ENCODE measurements around the gene ANXA11. TPM values are rescaled to one million over a fixed set of nuclear protein-coding genes. Genes with fewer than 3 reads are reported as not detected.

Gene ANXA11
- total RNA-seq, 1 experiment from 2014 or later, result 434 TPM

DNA sequence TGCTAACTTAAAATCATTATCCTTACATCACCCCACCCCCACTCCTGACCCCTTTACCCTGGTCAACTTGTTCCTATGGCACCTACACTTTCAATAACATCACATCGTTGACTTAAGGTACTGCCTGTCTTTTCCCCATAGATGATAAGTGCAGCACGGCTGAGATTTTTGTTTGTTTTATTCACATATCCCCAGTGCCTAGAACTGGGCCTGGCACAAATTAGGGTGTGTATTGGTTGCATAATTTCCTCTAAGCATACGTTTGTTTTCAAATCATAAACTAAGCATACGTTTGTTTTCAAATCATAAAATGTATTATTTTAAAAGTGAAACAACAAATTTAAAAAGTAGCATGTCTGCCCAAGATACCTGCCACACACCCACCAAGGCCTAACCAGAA, 35.3 kb downstream of the ANXA11 start:
- H3K4me3 ChIP-seq (ENCODE audit: low read length), result no peak overlapping the region
- H3F3A ChIP-seq (ENCODE audit: low read length, unreplicated experiment), result peaks cover 3% of the 10 kb centered on the region
- peaks cover 44% of the 10 kb centered on the region for H4K20me1 ChIP-seq (ENCODE audit: low read length)
- H3K9me2 ChIP-seq (replicated peaks; ENCODE audit: low read length), result no peaks in the 10 kb centered on the region
- no peak overlapping the region for H3K4me2 ChIP-seq (ENCODE audit: low read length)
- no peak for ATAC-seq
- peaks cover 58% of the 10 kb centered on the region for H3K4me1 ChIP-seq (ENCODE audit: insufficient read depth, low read length)
- no peaks in the 10 kb centered on the region for H3K9me3 ChIP-seq (ENCODE audit: low read length)
- no peaks in the 10 kb centered on the region for H3K27me3 ChIP-seq (ENCODE audit: low read length)
- H3K9ac ChIP-seq (ENCODE audit: low read length), result no peak overlapping the region
- TF ChIP-seq, protein P1, sequence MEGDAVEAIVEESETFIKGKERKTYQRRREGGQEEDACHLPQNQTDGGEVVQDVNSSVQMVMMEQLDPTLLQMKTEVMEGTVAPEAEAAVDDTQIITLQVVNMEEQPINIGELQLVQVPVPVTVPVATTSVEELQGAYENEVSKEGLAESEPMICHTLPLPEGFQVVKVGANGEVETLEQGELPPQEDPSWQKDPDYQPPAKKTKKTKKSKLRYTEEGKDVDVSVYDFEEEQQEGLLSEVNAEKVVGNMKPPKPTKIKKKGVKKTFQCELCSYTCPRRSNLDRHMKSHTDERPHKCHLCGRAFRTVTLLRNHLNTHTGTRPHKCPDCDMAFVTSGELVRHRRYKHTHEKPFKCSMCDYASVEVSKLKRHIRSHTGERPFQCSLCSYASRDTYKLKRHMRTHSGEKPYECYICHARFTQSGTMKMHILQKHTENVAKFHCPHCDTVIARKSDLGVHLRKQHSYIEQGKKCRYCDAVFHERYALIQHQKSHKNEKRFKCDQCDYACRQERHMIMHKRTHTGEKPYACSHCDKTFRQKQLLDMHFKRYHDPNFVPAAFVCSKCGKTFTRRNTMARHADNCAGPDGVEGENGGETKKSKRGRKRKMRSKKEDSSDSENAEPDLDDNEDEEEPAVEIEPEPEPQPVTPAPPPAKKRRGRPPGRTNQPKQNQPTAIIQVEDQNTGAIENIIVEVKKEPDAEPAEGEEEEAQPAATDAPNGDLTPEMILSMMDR (conservative IDR thresholded peaks at IDR 0.05; ENCODE audit: low read depth, low read length), result no peak
- TF ChIP-seq EZH2phosphoT487 (IDR thresholded peaks at IDR 0.05; ENCODE audit: borderline replicate concordance, low read length) (no peak), EZH2 (IDR thresholded peaks at IDR 0.05; ENCODE audit: low read length, unreplicated experiment) (no peak)
- no TSS peak for BruUV-seq (replicated peaks)
- ChIA-PET POLR2A (ENCODE audit: unreplicated experiment) (no interaction called here), CTCF (interaction anchor here (0.6 kb wide), 1 partner anchor 15 kb away, joined by 3 read pairs; no protein-coding TSS in a partner anchor)
- DNase-seq, result no peak
- H2AFZ ChIP-seq (ENCODE audit: low read length), result no peak overlapping the region
- peaks cover 64% of the 10 kb centered on the region for H3K36me3 ChIP-seq (ENCODE audit: low read depth, low read length)
- H3K79me2 ChIP-seq (ENCODE audit: low read length), result peaks cover 60% of the 10 kb centered on the region
- intact Hi-C loops (cut with micrococcal nuclease), result no loop called here
- no peak overlapping the region for H3K27ac ChIP-seq (ENCODE audit: low read length)

DNA sequence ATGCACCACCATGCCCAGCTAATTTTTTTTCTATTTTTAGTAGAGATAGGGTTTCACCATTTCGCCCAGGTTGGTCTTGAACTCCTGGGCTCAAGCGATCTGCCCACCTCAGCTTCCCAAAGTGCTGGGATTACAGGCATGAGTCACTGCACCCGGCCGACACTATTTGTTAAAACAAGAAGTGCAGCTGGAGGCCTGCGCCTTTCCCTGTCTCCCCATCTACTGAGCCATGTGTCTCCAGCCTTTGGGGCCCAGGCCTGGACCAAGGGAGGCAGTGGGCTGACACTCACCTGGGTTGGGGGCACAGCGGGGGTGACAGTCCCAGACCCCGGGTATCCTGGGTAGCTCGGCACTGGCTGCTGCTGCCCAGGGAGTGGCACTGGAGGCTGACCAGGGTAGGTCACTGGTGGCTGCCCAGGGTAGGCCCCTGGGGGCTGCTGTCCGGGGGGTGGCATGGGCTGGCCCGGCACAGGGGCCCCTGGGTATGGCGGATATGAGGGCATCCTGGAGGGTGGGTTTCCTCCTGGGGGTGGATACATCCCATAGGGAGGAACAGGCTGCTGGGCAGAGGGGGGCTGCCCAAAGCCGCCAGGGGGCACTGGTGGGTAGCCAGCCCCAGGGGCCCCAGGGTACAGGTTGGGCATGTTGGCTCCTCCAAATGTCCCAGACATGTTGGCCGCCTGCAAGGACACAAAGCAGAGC, 36.5 kb downstream of the ANXA11 start:
- Histone ChIP-seq H3K36me3 (ENCODE audit: low read depth, low read length) (peaks cover 68% of the 10 kb centered on the region), H3K4me2 (ENCODE audit: low read length) (no peak overlapping the region), H2AFZ (ENCODE audit: low read length) (no peak overlapping the region), H3K27me3 (ENCODE audit: low read length) (no peaks in the 10 kb centered on the region), H3K79me2 (ENCODE audit: low read length) (peaks cover 60% of the 10 kb centered on the region), H3K27ac (ENCODE audit: low read length) (no peak overlapping the region), H3K9me3 (ENCODE audit: low read length) (no peaks in the 10 kb centered on the region), H3F3A (ENCODE audit: low read length, unreplicated experiment) (peaks cover 10% of the 10 kb centered on the region), H3K4me1 (ENCODE audit: insufficient read depth, low read length) (peaks cover 69% of the 10 kb centered on the region), H3K9ac (ENCODE audit: low read length) (no peak overlapping the region), H3K4me3 (ENCODE audit: low read length) (no peak overlapping the region), H4K20me1 (ENCODE audit: low read length) (peaks cover 41% of the 10 kb centered on the region), H3K9me2 (replicated peaks; ENCODE audit: low read length) (no peaks in the 10 kb centered on the region)
- TF ChIP-seq EZH2 (IDR thresholded peaks at IDR 0.05; ENCODE audit: low read length, unreplicated experiment) (no peak), EZH2phosphoT487 (IDR thresholded peaks at IDR 0.05; ENCODE audit: borderline replicate concordance, low read length) (no peak)
- TF ChIP-seq, protein P1 (conservative IDR thresholded peaks at IDR 0.05; ENCODE audit: low read depth, low read length), result peak; percentile 89
- ChIA-PET CTCF (interaction anchor here (0.5 to 0.6 kb wide), 2 partner anchors 111 to 864 kb away, joined by 3 to 4 read pairs; no protein-coding TSS in a partner anchor), POLR2A (ENCODE audit: unreplicated experiment) (no interaction called here)
- ATAC-seq (no peak), DNase-seq (peak; percentile 58)
- no TSS peak for BruUV-seq (replicated peaks)
- intact Hi-C loops (cut with micrococcal nuclease), result no loop called here

DNA sequence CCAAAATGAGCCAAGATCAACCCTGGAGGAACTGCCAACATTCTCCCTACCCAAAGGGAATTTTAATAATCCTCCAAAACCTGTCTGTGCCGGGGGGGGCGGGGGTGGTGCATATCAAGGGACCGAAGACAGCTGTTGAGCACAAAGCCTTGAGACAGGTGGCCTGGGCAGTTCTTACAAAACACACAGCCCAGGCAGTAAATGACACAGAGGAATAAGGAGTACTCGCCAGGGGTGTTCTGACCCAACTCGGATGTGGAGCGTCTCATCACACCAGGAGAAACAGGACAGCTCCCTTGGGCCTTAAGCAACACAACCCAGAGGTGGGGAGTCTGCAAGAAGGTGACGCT, 37.2 kb downstream of the ANXA11 start:
- Histone ChIP-seq H3K4me2 (ENCODE audit: low read length) (no peak overlapping the region), H4K20me1 (ENCODE audit: low read length) (peaks cover 37% of the 10 kb centered on the region), H3K36me3 (ENCODE audit: low read depth, low read length) (peaks cover 65% of the 10 kb centered on the region), H3K79me2 (ENCODE audit: low read length) (peaks cover 55% of the 10 kb centered on the region), H2AFZ (ENCODE audit: low read length) (no peak overlapping the region), H3K9me3 (ENCODE audit: low read length) (no peaks in the 10 kb centered on the region), H3K27ac (ENCODE audit: low read length) (no peak overlapping the region), H3K27me3 (ENCODE audit: low read length) (no peaks in the 10 kb centered on the region), H3K4me1 (ENCODE audit: insufficient read depth, low read length) (peaks cover 69% of the 10 kb centered on the region), H3F3A (ENCODE audit: low read length, unreplicated experiment) (peaks cover 11% of the 10 kb centered on the region), H3K9me2 (replicated peaks; ENCODE audit: low read length) (no peaks in the 10 kb centered on the region), H3K4me3 (ENCODE audit: low read length) (no peak overlapping the region), H3K9ac (ENCODE audit: low read length) (no peak overlapping the region)
- no peak for ATAC-seq
- TF ChIP-seq, protein P1 (conservative IDR thresholded peaks at IDR 0.05; ENCODE audit: low read depth, low read length), result no peak
- DNase-seq, result no peak
- BruUV-seq (replicated peaks), result no TSS peak
- ChIA-PET POLR2A (ENCODE audit: unreplicated experiment) (no interaction called here), CTCF (interaction anchor here (0.6 kb wide), 1 partner anchor 863 kb away, joined by 3 read pairs; no protein-coding TSS in a partner anchor)
- intact Hi-C loops (cut with micrococcal nuclease), result no loop called here

Data from PC-3 (cell line).